A673 (cell line): Measurements from ENCODE around the gene HPGDS.

ENCODE experiments used
- CTCF ChIP-seq: fragments of 300-800, 200-600 bp; sonication (generic); conservative IDR thresholded peaks from 2 replicates; pipeline ENCODE4 v1.5.1; 2017; ENCODE audit warnings: low read depth, mild to moderate bottlenecking, antibody characterized with exemption, low read length, moderate library complexity, mixed read lengths
- EZH2 ChIP-seq: fragments of 200-600 bp; sonication (generic); IDR thresholded peaks from 2 replicates; pipeline ENCODE4 v1.6.1; 2017; ENCODE audit warnings: borderline replicate concordance, low read depth, mild to moderate bottlenecking, mixed read lengths, antibody characterized with exemption, low read length; ENCODE audit not compliant: poor library complexity, severe bottlenecking

GRCh38 chr4:94339779-94340178 lies 2.9 kb downstream of the HPGDS start:
- TF ChIP-seq CTCF (no peak), EZH2 (no peak)
